VCaP (cell line): Measurements from ENCODE around the gene SGK2.
"Not testable (repeated sequence)": the region's sequence is repeated elsewhere in the genome, so short reads cannot be mapped to it uniquely, and the experiment has no call there.

ENCODE experiments used
- H3K27ac ChIP-seq: fragments of 450-650 bp; 2 replicates; pipeline ENCODE4 v1.5.1; 2017
- CTCF ChIP-seq: fragments of 450-650 bp; conservative IDR thresholded peaks from 2 replicates; pipeline ENCODE4 v1.5.1; 2017; ENCODE audit warnings: mild to moderate bottlenecking, moderate library complexity

SGK2 gene

GRCh38 chr20:43586641-43587040, 27.8 kb downstream of the SGK2 start:
- H3K27ac ChIP-seq: no peak overlapping the region
- TF ChIP-seq CTCF: no peak

GRCh38 chr20:43588526-43588925, 29.7 kb downstream of the SGK2 start:
- H3K27ac ChIP-seq: not testable (repeated sequence)

DNA sequence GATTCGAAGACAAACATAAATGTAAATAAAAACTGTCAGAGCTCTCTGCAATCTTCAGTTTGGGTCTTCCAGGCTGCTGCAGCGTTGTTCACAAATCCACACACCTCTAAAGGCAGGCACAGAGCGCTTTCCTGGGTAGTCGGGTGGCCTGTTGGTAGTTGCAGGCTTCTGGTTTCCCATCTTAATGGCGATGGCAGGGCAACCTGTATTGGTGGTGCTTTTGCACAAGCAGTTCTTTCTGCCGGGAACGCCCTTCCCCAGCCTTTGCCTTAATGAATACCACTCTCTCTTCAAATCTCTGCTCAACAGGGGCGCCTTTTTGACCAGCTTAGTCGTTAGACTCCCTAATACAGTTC, 31.2 kb downstream of the SGK2 start:
- H3K27ac ChIP-seq: peak overlapping the region; percentile 92
- TF ChIP-seq CTCF: no peak

- H3K27ac ChIP-seq: peak within 1 kb of the TSS; percentile 92
- TF ChIP-seq CTCF: no peak
Measured at GRCh38 chr20:43590392-43591303, 31.8 kb downstream of the SGK2 start, which contains the start of gene IFT52. Gene IFT52 (plus strand): TSS chr20:43590937. CDS start chr20:43594699, 3,762 bp downstream.

DNA sequence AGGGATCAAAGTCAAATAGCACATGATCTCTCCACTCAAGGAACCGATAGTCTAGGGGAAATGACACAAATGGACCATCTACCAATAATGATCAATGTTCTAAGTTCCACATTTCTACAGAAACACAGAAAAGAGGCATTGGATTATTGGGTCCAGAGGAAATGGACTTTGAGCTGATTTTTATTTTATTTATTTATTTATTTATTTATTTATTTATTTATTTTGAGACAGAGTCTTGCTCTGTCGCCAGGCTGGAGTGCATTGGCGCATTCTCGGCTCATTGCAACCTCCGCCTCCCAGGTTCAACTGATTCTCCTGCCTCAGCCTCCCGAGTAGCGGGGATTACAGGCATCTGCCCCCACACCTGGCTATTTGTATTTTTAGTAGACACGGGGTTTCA, 43.1 kb downstream of the SGK2 start:
- H3K27ac ChIP-seq: not testable (repeated sequence)

- H3K27ac ChIP-seq: no peak overlapping the region
Measured at GRCh38 chr20:43603124-43603523, 44.3 kb downstream of the SGK2 start.

DNA sequence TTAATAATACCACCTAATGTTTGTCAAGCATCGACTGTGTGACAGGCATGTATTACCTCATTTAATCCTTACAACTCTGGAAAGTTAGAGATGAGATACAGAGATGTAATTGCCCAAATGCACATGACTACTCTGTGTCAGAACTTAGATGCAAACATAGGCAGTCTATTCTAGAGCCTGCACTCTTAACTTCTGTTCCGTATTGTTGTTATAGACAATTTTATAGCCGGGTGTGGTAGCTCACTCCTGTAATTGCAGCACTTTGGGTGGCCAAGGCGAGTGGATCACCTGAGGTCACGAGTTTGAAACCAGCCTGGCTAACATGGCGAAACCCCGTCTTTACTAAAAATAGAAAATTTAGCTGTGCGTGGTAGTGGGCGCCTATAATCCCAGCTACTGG, 46.9 kb downstream of the SGK2 start:
- TF ChIP-seq CTCF: no peak

More at GRCh38 chr20:43603124-43603523, 44.3 kb downstream of the SGK2 start:
- TF ChIP-seq CTCF: no peak

DNA sequence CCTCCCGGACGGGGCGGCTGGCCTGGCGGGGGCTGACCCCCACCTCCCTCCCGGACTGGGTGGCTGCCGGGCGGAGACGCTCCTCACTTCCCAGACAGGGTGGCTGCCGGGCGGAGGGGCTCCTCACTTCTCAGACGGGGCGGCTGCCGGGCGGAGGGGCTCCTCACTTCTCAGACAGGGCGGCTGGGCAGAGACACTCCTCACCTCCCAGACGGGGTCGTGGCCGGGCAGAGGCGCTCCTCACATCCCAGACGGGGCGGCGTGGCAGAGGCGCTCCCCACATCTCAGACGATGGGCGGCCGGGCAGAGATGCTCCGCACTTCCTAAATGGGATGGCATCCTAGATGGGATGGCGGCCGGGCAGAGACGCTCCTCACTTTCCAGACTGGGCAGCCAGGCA, 48.5 kb downstream of the SGK2 start:
- not testable (repeated sequence) for H3K27ac ChIP-seq

More for the DNA sequence above, 46.9 kb downstream of the SGK2 start:
- no peak overlapping the region for H3K27ac ChIP-seq

- TF ChIP-seq CTCF: no peak
- H3K27ac ChIP-seq: peak overlapping the region; percentile 84
Measured at GRCh38 chr20:43631598-43631997, 72.8 kb downstream of the SGK2 start.
